ENCODE results near the gene OR2F1.

Gene OR2F1, protein sequence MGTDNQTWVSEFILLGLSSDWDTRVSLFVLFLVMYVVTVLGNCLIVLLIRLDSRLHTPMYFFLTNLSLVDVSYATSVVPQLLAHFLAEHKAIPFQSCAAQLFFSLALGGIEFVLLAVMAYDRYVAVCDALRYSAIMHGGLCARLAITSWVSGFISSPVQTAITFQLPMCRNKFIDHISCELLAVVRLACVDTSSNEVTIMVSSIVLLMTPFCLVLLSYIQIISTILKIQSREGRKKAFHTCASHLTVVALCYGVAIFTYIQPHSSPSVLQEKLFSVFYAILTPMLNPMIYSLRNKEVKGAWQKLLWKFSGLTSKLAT

GRCh38 chr7:143954544-143954943 lies at the start of gene OR2F1:
TSS of gene OR2F1 (plus strand) at chr7:143954844. CDS start at chr7:143959971, 5,127 bp downstream.
- no peak for DNase-seq
- in situ Hi-C loops (cut with HindIII; ENCODE audit: low pct_ligation_motif_present, low pct_unique_long_range_greater_than_20kb, low sequenced_read_pairs), result no loop called here

DNA sequence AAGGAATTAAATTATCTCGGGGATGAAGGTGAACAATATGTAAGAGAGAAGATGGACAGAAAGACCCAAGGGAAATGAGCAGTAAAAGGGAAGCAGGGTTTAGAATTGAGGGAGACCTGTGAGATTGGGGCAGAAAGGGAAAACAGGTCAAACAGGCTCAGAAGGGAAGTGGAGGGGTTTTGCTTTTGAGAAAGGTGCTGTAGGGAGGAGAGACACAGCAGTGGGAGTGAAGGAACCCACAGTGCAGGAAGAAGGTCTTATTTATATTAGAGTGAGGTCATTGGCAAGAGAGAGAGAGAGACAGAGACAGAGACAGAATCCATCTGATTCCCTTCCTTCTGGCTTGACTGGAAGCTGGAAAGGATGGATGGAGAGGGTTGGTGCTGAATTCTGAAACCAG lies 49.1 kb upstream of the OR2F1 start:
- no peak for DNase-seq
- in situ Hi-C loops (cut with HindIII; ENCODE audit: low pct_ligation_motif_present, low pct_unique_long_range_greater_than_20kb, low sequenced_read_pairs), result no loop called here

GRCh38 chr7:143906151-143906550 lies 48.5 kb upstream of the OR2F1 start:
- no peak for DNase-seq
- in situ Hi-C loops (cut with HindIII; ENCODE audit: low pct_ligation_motif_present, low pct_unique_long_range_greater_than_20kb, low sequenced_read_pairs), result no loop called here

- in situ Hi-C loops (cut with HindIII; ENCODE audit: low pct_ligation_motif_present, low pct_unique_long_range_greater_than_20kb, low sequenced_read_pairs), result no loop called here
- DNase-seq, result no peak
Observed at GRCh38 chr7:143906895-143907294, 47.7 kb upstream of the OR2F1 start.

DNA sequence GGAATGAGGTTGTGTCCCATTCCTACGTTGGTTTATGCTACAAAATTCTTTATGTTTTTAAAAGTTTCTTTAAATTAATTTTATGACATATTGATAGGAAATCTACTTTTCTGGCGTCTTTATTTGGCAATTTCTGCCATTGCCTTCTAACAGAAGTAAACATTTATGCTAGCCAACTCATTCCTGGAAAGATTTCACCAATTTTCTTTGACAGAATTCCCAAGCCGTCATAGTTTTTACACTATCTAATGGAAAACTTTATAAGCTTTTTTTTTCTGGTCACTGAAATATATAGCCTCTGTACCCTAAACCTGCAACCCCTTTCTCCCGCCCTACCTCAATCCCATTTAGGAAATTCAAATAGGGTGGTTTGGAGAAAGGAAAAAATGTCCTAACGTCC lies 46.5 kb upstream of the OR2F1 start:
- no peak for DNase-seq
- in situ Hi-C loops (cut with HindIII; ENCODE audit: low pct_ligation_motif_present, low pct_unique_long_range_greater_than_20kb, low sequenced_read_pairs), result no loop called here

DNA sequence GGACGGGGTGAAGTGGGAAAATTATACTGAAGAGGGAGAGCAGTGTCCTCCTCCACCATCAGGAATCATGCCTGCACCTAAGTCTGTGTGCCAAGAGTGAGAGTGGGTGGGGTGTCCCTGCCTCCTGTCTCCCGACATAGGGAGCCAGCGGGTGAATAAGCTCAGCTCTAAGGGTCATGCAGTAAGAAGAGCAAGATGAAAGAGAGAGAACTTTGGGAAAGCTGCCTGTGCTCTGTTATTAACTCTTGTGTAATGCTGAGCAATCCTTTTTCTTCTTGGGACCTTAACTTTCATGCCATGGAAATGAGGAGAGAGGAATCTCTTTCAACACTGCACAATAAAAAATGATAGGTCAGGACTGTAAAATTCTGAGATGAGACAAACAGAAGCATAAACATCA lies 44.8 kb upstream of the OR2F1 start:
- no peak for DNase-seq
- in situ Hi-C loops (cut with HindIII; ENCODE audit: low pct_ligation_motif_present, low pct_unique_long_range_greater_than_20kb, low sequenced_read_pairs), result no loop called here

- in situ Hi-C loops (cut with HindIII; ENCODE audit: low pct_ligation_motif_present, low pct_unique_long_range_greater_than_20kb, low sequenced_read_pairs), result no loop called here
- no peak for DNase-seq
Observed at GRCh38 chr7:143910473-143911248, 44.0 kb upstream of the OR2F1 start.

GRCh38 chr7:143913945-143914615 lies 40.6 kb upstream of the OR2F1 start:
- no peak for DNase-seq
- in situ Hi-C loops (cut with HindIII; ENCODE audit: low pct_ligation_motif_present, low pct_unique_long_range_greater_than_20kb, low sequenced_read_pairs), result no loop called here

DNA sequence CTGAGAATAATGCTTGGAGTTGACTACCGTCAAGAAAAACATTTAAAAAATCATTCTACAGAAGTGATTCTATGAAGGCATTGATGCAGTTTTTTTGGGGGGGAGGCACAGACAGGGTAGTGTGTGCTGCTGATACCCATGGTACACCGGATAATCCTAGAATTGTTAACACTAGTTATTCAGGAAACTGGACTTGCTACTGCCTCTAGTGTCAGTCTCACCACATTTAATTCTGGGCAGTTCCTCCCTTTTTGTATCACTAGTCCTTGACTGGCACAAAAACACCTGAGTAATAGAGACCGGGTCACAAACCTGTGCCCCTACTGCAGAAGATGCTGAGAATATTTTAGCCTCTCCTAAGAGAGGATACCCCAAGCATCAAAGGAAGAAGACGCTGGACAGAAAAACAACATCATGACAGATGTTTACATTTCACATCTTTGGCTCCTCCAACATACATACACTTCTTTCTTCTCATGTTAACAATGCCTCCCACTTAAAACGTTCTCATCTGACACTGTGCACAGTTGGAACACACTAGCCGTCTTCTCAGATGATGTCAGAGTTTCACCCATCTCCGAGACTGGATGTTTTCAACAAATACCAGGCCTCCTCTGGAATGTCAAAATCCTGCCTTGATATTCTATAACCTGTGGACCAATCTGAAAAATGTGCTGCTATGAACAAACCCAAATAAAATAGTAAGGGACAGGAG lies 39.5 kb upstream of the OR2F1 start:
- in situ Hi-C loops (cut with HindIII; ENCODE audit: low pct_ligation_motif_present, low pct_unique_long_range_greater_than_20kb, low sequenced_read_pairs), result no loop called here
- DNase-seq, result no peak

GRCh38 chr7:143924851-143925250 lies 29.8 kb upstream of the OR2F1 start:
- DNase-seq, result no peak
- in situ Hi-C loops (cut with HindIII; ENCODE audit: low pct_ligation_motif_present, low pct_unique_long_range_greater_than_20kb, low sequenced_read_pairs), result no loop called here

- in situ Hi-C loops (cut with HindIII; ENCODE audit: low pct_ligation_motif_present, low pct_unique_long_range_greater_than_20kb, low sequenced_read_pairs), result no loop called here
Observed at GRCh38 chr7:143929224-143929920, 25.3 kb upstream of the OR2F1 start.

DNA sequence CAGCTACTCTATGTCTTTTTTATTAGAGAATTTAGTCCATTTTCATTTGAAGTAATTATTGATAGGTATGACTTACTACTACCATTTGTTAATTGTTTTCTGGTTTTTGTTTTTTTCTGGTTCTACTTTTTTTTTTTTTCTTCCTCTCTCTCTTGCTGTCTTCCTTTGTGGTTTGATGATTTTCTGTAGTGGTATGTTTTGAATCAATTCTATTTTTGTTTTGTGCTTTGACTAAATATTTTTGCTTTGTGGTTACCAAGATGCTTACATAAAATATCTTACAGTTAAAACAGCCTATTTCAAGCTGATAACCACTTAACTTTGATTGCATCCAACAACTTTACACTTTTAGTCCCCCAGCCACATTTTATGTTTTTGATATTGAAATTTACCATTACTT lies 22.9 kb upstream of the OR2F1 start:
- DNase-seq, result no peak
- in situ Hi-C loops (cut with HindIII; ENCODE audit: low pct_ligation_motif_present, low pct_unique_long_range_greater_than_20kb, low sequenced_read_pairs), result no loop called here

More at GRCh38 chr7:143929224-143929920, 25.3 kb upstream of the OR2F1 start:
- no peak for DNase-seq

DNA sequence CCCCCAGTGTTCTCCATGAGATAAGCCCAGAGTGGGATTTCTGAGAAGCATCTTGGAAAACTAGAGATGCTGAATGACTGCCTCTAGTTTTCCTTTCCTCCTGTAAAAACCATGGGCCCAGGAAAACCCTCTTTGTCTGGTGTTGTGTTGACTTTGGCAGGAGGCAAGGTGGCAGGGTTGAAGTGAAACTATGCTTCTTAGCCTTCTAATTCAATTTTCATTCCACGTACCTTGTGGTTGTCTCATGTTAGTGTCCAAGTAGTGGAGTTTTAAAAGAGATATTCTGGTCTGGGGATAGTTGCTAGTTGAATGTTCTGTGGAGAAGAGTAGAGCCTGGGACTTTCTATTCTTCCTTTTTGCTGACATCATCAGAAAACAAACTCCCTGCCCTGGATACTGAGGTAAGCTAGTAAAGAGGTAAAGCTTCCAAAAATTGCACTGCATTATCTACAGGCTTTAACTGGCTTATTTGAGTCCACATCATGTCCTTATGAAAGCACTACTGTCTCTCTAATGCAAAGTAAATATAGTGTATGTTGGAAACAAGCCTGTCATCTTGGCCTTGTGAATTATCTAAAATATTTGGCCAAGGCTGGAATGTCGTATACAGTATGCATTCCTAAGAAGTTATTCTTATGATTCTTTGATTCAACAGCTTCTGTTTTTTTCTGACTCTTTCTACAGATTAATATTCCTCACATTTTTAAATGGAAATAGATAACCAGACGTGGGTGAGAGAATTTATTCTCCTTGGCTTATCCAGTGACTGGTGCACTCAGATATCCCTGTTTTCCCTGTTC lies 19.9 kb upstream of the OR2F1 start, which contains the start of gene OR2F2:
OR2F2 (plus strand) TSS at position 708 of the 800 bp plus-strand sequence; CDS start at position 708, 0 bp downstream.
- in situ Hi-C loops (cut with HindIII; ENCODE audit: low pct_ligation_motif_present, low pct_unique_long_range_greater_than_20kb, low sequenced_read_pairs), result no loop called here
- DNase-seq, result no peak

- in situ Hi-C loops (cut with HindIII; ENCODE audit: low pct_ligation_motif_present, low pct_unique_long_range_greater_than_20kb, low sequenced_read_pairs), result no loop called here
Observed at GRCh38 chr7:143936087-143937009, 18.3 kb upstream of the OR2F1 start.

DNA sequence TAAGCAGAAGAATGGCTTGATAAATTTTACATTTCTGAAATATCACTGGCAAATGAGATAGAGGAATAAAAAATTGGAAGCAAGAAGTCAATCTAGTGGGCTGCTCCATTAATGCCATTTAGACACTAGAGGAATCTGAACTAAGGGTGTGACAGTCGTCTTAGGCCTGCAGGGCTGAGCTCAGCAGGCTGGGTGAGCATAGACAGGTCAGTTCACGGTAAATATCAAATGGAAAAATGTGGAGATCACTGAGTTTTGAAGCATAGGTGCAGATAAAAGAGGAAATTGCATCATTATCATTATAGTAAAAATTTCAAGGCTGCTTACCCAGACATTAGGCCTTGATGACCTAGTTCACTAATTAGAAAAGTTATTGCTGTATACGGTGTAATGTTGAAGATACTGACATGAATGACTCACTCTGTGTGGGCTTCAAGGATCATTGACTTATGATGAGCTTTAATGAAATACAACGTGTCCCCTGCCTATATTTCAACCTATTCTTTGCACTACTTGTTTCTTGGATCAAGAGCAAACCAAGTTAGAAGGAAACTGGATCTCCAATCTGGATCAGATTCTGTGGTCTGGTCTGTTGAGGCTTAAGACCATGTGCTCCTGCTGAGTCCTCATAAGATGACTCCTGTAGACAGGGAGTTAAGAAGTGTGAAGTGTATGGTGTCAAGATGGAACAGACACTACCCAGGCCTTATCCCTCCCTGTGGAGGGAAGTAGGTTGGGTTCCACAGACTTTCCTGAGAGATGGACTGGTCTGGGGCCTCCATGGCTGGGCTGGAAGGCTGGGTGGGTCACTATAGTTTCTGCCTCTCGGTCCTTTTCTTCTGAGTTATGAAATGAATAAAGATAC lies 16.0 kb upstream of the OR2F1 start:
- in situ Hi-C loops (cut with HindIII; ENCODE audit: low pct_ligation_motif_present, low pct_unique_long_range_greater_than_20kb, low sequenced_read_pairs), result no loop called here
- no peak for DNase-seq

More at GRCh38 chr7:143936087-143937009, 18.3 kb upstream of the OR2F1 start:
- no peak for DNase-seq

DNA sequence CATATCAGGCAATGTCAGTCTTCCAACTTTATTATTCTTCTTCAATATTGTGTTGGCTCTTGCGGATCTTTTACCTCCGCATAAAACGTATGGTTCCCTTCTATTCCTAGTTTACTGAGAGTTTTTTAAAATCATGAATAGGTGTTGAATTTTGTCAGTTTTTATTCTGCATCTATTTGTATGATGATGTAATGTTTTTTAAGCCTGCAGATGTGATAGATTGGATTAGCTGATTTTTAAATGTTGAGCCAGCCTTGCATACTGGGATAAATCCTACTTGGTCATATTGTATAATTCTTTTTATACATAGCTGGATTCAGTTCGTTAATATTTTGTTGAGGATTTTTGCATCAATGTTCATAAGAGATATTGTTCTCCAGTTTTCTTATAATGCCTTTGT lies 9.2 kb upstream of the OR2F1 start:
- no peak for DNase-seq
- in situ Hi-C loops (cut with HindIII; ENCODE audit: low pct_ligation_motif_present, low pct_unique_long_range_greater_than_20kb, low sequenced_read_pairs), result no loop called here

All from ACHN (cell line).